DLD1 (cell line): ENCODE data around the gene HSBP1L1.

ENCODE experiments used
- in situ Hi-C: cut with HindIII; loops from 2 replicates; pipeline ENCODE4 v1.10.0; 2017; ENCODE audit warnings: low sequenced_read_pairs

Gene HSBP1L1

DNA sequence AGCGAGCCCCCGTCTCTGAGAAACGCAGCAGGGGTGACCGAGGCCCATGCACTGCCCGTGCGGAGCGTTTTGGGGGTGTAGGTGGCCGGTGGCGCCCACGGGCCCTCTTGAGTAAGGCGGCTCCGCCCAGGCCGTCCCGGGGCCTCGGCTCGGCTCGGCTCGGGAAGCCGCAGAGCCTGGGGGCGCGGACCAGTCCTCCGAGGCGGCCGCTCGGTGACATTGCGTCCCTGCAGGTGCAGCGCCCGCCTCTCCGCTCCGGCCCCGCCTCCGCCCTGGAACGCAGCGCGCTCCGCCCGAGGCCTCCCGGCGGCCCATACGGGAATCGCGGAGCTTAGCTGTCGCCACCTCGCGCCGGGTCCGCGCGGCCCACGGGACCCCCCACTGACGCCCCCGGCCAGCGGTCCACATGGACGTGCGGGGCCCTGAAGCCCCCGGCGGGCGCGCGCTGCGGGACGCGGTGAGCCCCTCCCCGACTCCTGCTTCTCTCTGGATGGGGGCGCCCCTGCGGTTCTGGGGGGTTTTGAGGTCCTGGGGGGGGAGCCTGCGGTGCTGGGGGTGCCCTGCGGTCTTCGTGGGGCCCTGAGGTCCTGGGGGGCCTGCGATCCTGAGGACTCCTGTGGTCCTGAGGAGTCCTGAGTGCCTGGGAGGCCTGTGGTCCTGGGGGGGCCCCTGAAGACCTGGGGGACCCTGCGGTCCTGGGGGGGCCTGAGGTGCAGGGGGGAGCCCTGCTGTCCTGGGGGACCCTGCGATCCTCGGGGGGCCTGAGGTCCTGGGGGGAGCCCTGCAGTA, at the start of gene HSBP1L1:
HSBP1L1 (plus strand) TSS at position 314 of the 789 bp plus-strand sequence; CDS start at position 407, 93 bp downstream.
- in situ Hi-C loops = no loop called here

DNA sequence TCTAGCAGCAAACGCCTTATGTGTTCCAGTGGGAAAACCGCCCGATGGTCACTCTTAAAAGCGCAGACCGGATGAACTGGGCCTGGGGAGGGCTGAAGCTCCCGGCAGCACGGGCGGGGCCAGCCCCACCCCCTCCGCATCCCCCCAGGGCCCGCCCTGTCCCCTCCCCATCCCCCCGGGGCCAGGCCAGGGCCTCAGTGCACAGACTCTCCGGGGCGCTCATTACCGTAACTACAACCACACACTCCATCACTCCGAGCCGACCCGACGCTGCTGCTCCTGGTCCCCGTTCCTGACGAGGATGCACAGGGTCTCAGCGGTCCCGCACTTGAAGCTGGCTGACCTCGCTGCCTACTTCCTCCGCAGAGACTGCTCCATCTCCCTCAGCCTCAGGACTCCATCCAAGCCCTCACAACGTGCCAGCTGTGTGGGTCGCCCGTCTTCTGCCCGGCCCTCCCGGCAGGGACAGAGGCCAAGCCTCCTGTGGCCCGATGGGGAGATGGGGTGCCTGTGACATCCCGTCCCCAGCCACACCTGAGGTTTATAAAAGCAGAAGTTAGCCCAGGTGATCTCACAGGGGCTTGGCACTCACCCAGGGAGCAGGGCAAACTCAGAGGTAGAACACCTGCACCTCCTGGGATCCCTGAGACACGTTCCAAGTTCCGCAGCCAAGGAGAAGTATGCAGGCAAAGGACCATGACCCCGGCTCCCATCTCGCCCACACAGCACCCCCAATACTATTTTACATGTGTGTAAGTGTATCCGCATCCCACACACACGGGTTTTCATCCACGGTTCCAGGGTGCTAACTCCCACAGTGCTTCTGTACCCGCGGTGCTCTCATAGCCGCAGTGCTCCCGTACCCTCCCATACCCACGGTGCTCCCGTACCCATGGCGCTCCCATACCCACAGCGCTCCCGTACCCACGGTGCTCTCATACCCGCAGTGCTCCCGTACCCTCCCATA, 49.0 kb upstream of the HSBP1L1 start:
- in situ Hi-C loops = no loop called here

DNA sequence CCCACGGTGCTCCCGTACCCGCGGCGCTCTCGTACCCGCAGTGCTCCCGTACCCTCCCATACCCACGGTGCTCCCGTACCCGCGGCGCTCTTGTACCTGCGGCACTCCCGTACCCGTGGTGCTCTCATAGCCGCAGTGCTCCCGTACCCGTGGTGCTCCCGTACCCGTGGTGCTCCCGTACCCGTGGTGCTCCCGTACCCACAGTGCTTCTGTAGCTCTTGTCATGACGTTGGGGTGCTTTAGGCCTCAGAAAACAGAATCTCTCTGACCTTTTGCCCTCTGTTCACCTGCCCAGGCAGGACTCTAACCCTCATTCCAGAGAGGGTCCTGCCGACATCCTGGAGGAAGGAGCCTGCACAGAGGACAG, 48.3 kb upstream of the HSBP1L1 start:
- in situ Hi-C loops = no loop called here

DNA sequence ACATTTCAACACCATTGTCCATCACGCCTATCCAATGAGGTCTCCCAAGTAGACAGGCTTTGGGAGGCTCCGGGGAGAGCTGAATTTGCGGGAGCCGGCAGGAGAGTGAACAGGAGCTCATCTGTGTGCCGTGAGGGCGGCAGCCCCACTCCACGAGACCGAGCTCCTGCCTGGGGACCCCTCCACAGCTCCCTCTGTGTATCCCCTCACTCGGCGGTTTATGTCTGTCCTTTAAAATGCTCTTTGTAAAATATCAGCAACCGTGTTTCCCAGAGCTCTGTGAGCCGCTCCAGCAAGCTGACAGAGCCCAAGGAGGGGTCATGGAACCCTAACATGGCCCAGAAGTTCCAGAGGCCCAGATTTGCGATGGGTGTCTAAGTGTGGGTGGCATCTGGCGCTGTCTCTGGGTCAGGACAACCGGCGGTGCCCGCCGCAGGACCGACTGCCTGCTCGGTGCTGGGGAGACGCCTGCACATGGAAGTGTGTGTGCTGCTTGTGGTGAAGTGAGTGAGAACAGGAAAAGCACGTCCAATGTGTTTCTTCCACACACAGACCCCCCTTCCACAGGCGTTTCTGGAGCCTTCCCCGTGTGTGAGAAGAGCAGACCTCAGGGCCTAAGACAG, 47.8 kb upstream of the HSBP1L1 start:
- in situ Hi-C loops = no loop called here

DNA sequence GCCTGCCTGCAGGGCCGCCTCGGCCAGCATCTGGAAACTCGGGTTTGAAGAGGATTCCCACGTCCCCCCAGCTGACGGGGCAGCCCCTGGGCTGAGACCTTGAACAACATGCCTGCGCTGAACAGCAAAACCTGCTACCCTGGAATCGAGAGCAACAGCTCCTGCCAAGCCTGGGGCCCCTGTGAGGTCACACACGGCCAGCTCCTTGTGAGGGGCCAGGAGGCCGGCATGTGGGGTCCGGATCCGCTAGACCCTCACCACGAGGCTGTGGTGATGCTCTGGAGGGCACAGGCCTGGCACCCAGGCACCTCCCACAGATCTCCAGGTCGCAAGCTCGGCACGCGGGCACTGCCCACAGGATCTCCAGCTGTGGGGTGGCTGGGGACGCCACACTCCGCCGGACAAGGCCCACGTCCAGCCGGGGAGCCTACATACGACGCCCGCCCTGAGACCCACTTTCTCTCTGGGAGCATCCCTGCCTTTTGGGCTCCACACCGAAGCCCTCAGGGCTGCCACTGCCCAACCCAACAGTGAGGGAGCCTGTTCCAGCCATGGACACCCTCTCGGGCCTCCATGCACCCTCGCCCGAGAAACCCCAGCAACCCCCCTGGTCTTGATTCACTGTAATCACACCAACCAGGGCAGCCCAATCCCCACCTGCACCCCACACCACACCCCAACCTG, 47.1 kb upstream of the HSBP1L1 start:
- in situ Hi-C loops = no loop called here

DNA sequence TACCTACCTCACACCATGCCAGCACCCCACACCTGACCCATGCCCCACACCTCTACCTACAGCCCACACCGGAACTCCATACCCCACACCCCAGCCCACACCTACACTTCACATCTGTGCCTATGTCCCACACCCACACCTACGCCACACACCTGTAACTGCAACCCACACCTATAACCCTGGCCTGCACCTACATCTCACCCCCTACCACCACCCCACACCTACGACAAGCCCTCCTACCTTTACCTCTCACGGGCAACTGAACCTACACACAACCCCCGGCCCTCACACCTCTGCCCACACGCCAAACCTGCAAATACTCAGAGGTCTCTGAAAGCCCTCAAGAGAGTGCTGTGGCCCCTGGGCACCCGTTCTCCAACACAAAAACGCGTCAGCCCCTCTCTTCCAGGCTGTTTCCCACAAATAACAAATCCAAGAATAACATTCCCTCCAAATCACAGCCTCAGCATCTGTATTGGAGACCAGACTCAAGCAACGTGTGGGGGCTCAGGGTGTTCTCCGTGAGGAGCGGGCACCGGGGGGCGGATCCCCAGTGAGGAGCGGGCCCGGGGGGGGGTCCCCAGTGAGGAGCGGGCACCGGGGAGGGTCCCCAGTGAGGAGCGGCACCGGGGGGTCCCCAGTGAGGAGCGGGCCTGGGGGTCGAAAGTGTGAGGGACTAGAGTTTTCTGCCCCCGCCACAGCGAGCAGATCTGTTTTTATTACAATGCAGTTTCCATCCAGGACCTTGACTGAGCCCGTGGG, 46.4 kb upstream of the HSBP1L1 start:
- in situ Hi-C loops = no loop called here

DNA sequence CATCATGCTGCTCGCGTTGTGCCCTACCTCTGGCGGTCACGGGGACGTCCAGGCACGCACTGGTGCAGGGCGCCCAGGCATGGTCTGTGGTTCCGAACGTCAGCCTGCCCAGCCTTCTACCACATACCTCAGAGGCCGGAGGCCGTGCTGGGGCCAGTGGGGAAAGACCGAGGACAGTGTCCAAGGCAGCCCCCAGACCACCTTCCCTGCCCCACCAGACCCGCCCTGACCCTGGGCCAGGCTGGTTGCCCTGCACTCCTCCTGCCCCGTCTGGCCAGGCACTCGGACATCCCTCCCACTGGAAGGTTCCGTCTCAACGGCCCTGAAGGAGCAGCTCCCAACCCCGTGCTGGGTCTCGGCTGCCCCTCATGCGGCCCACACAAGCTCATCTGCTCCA, 45.8 kb upstream of the HSBP1L1 start:
- in situ Hi-C loops = no loop called here

DNA sequence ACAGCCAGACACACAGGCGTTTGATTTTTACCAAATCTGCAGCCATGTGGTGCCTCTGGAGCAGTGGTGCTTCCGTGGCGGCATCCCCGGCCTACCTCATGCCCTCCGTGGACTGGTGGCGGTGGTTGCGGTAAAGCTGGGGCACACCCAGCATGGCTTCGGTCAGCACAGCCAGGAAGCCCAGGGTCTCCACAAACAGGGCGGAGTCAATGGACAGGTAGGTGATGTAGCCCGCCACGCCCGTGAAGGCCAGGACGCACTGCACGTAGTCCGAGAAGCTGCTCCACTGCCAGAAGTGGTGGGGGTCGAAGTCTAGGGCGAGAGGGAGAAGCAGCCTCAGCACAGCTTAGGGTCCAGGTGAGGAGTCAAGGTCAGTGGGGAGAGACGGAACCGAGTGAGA, 45.4 kb upstream of the HSBP1L1 start:
- in situ Hi-C loops = no loop called here

DNA sequence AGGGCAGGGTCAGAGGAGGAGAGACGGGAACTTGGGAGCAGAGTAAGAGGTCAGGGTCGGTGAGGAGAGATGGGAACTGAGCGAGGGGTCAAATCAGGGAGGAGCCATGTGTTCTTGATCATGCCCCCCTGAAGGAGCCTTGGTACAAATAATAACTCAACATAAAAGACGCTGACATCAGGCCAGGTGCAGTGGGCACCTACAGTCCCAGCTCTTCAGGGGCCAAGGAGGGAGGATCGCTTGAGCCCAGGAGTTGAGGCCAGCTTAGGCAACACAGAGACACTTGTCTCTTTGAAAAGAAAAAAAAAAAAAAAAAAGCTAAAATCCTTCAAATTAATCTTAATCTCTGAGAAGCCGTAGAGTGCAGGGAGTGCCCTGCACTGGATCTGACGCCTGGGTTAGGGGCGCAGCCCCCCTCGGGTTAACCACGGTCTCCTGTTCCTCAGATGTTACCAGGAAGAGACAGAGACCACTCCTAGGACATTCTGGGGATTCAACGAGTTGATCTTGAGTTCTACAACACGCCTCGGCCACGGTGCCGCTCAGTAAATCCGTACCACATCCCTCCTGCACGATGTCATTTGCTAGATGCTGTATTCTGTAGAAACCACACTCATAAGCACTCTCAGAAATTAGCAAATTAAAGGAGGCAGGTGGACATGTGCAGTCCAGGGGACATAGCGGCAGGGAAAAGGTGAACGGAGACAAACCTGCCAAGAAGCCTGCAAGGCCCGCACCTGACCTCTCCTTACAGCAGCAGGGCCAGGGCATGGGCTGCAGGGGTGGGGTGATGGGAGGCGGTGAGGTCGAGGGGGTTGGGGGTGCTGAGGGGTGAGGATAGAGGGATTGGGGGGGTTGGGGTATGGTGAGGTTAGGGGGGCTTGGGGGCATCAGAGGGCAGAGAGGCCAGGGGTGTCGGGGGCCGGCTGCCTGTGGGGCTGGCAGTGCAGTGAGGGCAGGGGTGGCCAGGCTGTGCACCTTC, 42.2 kb upstream of the HSBP1L1 start:
- in situ Hi-C loops = no loop called here

DNA sequence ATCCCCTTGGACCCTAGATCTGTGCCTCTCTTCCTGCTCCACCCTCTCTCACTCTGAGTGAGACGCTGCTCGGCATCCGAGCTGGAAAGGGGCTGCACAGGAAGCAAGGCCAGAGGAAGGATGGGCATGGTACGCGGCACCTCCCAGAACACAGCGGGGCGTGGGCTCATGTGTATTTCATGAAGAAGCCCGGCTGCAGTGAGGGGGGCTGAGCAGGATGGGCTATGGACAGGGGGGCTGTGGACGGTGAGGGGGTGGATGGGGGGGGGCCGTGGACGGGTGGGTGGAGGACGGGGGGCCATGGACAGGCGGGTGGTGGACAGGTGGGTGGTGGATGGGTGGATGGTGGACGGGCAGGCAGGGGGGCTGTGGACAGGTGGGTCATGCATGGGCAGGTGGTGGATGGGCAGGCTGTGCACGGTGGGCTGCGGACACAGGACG, 41.5 kb upstream of the HSBP1L1 start:
- in situ Hi-C loops = no loop called here

DNA sequence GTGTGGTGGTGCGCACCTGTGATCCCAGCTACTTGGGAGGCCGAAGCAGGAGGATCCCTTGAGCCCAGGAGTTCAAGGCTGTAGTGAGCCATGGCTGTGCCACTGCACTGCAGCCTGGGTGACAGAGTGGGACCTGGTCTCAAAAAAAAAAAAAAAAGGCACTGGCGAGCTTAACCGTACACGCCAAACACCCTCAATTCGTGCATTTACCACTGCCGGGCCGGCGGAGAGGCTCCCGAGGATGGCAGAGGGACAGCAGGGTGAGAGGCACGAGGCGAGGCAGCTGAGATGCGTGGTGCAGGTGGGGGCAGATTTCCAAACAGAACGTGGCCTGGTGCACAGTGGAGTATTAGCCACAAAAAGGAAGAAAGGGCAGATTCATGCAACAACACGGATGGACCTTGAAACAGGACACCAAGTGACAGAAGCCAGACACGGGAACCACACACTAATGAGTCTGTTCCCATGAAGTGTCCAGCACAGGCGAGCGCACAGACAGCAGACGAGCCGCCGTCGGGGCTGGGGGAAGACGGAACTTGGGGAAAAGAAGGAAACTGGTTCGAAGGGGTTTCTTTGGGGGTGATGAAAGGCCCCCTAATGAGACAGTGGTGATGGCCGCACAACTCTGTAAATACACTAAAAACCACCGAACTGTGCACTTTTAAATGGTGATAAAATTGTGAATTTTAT, 40.4 kb upstream of the HSBP1L1 start:
- in situ Hi-C loops = no loop called here

DNA sequence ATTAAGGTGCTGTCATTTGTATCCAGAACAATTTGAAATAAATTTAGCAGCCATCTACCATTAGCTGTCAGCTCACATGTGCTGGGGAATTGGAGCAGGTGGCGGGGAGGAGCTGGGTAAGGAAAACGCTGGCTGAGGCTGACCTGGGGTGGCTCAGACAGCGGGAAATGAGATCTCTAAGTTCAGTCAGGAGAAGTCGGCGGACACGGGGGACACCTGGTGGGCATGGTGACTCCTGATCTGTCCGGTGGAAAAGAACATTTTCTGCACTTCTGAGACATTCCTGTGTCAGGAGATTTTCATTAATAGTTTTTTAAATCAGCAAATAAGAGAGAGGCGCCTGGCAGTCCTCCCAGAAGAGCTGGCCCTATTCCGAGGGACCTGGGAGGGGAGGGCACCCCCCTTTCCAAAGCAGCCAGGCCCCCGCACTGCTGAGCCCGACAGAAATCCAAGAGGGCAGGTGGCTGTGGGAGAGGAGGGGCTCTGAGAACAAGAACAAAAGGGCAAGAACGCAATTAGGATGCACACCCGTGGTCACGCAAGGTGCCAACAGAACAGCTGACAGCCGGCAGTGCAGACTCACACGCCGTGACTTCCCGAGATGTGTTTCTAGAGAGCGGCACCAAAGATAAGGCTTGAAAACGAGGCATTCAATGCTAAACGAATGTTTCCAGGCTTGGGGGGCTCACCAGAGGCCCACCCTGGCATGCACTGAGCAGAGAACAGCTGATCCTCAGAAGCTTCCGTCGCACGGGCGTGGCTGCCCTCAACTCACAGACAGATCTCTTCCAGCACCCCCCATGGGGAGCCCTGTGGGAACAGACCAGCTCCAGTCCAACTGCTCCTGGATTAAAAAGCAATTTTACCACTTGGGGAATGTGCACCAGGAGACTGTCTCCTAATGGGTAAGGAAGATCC, 39.4 kb upstream of the HSBP1L1 start:
- in situ Hi-C loops = no loop called here

DNA sequence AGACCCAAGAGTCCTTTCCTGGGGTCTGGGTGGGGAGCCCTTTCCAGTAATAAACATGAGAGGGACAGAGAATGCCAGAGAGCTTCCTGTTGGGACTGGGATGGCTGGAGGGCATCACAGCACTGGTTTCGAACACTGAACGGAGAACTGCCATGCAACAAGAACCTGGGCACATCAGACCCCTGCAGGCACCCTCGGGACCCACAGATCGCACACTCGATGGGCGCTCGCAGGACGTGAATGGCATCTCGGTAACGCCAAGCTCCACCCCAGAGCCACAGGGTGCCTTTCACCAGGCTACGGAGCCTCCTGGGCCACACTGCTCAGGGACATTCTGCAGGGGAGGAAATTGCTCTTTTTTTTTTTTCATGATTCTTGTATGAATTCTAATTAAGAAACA, 38.1 kb upstream of the HSBP1L1 start:
- in situ Hi-C loops = no loop called here

DNA sequence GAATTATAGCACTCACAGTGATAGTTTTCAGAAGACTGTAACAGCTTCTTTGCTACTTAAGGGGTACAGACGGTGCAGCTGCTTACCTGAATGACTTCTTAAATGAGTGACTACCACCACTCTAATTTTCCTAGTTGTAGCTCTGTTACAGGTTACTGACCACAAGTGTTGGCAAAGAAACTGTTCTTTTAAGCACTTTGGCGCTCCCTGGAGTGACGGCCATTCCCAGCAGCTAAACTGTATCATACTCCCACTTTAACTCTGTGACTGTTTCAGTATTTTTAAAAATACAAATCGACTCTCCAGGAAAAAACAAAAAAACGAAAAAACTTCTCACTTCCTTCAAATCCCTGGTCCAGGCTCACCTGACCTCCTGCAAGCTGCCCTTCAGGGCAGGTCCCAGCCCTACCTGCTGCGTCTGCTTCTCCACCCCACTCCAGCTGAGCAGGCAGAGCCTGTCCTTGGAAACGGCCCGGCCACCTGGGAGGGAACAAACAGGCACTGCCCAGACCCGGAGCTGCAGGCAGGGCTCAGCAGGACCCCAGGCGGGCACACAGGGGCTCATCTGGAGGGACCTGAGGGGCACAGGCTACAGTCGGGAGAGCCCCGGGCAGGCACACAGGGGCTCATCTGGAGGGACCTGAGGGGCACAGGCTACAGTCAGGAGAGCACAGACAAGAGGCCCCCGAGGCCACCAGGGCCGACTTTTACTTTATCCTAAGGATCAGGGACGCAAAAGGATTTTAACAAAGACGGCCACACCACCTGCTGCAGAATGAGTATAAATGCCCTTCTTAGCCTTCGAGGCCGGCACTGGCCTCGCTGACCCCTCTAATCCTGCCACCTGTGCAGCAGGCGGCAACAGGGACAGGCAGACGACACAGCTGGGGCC, 37.5 kb upstream of the HSBP1L1 start:
- in situ Hi-C loops = no loop called here

DNA sequence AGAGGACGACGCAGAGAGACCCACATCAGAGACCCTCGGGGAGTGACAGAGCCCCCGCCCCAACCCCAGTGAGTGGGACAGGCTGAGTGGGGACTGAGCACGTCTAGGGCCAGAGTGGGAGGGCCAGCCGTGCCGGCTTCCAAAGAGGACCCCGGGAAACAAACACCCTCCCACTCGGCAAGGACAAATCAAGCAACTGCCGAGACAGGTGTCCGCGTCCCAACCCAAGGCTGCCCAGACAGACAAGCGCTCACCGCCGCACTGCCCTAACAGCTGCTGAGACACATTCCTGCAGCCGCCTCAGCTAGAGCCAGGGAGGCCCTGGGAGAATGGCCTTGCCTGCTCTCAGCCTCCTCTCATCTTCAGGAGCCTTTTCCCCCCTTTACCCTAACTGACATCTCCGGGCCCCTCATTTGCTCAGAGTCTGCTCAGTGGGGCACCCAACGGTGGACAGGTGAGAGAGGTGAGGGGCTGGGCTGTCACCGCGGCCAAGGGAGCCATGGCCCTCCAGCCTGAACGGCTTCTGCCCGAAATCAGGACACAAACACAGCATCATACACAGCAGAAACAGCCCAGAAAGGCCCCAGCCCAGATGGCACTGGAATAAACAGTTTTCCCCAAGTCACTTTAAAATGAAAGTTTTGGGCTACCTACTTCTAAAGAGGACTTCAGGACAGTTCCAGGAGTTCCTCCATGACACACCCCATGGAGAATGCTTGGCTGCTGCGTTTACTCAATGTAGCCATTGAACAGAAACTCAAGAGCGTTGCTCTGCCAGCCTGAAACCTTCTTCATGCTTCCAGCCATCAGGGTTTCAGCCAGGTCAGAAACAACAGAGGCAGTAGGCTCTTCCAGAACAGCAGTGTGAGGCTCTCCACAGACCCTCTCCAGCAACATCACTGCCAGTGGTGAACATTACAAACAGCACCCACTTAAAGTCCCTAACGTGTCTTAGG, 36.6 kb upstream of the HSBP1L1 start:
- in situ Hi-C loops = no loop called here
